B cell (primary cell): Measurements from ENCODE around the gene METTL26.

Source experiments
- EZH2 ChIP-seq: IDR thresholded peaks from 2 replicates; pipeline ENCODE4 v1.6.1; 2012; ENCODE audit warnings: borderline replicate concordance, low read depth, mild to moderate bottlenecking, moderate library complexity, low read length; ENCODE audit not compliant: insufficient read depth, poor library complexity, severe bottlenecking
- TF ChIP-seq, protein P1 (sequence below): fragments of 200-600 bp; IDR thresholded peaks from one replicate; pipeline ENCODE4 v1.8.0; 2022; ENCODE audit warnings: antibody characterized with exemption, mild to moderate bottlenecking

GRCh38 chr16:638836-639235 is 2.7 kb upstream of the METTL26 start:
- TF ChIP-seq, protein P1, sequence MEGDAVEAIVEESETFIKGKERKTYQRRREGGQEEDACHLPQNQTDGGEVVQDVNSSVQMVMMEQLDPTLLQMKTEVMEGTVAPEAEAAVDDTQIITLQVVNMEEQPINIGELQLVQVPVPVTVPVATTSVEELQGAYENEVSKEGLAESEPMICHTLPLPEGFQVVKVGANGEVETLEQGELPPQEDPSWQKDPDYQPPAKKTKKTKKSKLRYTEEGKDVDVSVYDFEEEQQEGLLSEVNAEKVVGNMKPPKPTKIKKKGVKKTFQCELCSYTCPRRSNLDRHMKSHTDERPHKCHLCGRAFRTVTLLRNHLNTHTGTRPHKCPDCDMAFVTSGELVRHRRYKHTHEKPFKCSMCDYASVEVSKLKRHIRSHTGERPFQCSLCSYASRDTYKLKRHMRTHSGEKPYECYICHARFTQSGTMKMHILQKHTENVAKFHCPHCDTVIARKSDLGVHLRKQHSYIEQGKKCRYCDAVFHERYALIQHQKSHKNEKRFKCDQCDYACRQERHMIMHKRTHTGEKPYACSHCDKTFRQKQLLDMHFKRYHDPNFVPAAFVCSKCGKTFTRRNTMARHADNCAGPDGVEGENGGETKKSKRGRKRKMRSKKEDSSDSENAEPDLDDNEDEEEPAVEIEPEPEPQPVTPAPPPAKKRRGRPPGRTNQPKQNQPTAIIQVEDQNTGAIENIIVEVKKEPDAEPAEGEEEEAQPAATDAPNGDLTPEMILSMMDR: no peak
- TF ChIP-seq EZH2: no peak
